Germinal center (tissue), 1 donor: ENCODE measurements around the gene SH3D19.
"Not testable (repeated sequence)": the region's sequence is repeated elsewhere in the genome, so short reads cannot be mapped to it uniquely, and the experiment has no call there.

Experiments used
- DNase-seq: peaks from one replicate; pipeline ENCODE4 v3.0.0; 2012; ENCODE audit warnings: mixed read lengths, low spot score

SH3D19 gene

GRCh38 chr4:151325111-151325948 is at the start of gene SH3D19:
Gene SH3D19, minus strand, starts transcription at chr4:151325605. Its CDS starts 253 bp downstream, at chr4:151325352.
- no peak for DNase-seq

- peak; percentile 77 for DNase-seq
Measured at GRCh38 chr4:151362404-151363164, 37.2 kb upstream of the SH3D19 start.

GRCh38 chr4:151361966-151362365 is 36.6 kb upstream of the SH3D19 start:
- no peak for DNase-seq

GRCh38 chr4:151361126-151361525 is 35.7 kb upstream of the SH3D19 start:
- DNase-seq, result no peak

GRCh38 chr4:151359576-151359975 is 34.2 kb upstream of the SH3D19 start:
- DNase-seq, result no peak

- DNase-seq, result no peak
Measured at GRCh38 chr4:151358266-151358665, 32.9 kb upstream of the SH3D19 start.

- DNase-seq, result no peak
Measured at GRCh38 chr4:151356510-151356909, 31.1 kb upstream of the SH3D19 start.

- no peak for DNase-seq
Measured at GRCh38 chr4:151355155-151355554, 29.8 kb upstream of the SH3D19 start.

GRCh38 chr4:151347490-151348235 is 22.3 kb upstream of the SH3D19 start:
- DNase-seq, result no peak

GRCh38 chr4:151344948-151345347 is 19.5 kb upstream of the SH3D19 start:
- no peak for DNase-seq

- no peak for DNase-seq
Measured at GRCh38 chr4:151340751-151341385, 15.5 kb upstream of the SH3D19 start.

GRCh38 chr4:151339467-151339866 is 14.1 kb upstream of the SH3D19 start:
- DNase-seq, result no peak

- no peak for DNase-seq
Measured at GRCh38 chr4:151331276-151332042, 6.1 kb upstream of the SH3D19 start.

GRCh38 chr4:151329217-151330007 is 4.0 kb upstream of the SH3D19 start:
- DNase-seq, result no peak

GRCh38 chr4:151325949-151326246 is 493 bp upstream of the SH3D19 start:
- DNase-seq, result no peak

GRCh38 chr4:151324752-151325110 is 674 bp downstream of the SH3D19 start:
- DNase-seq, result no peak

- no peak for DNase-seq
Measured at GRCh38 chr4:151324124-151324751, 1.2 kb downstream of the SH3D19 start.

- no peak for DNase-seq
Measured at GRCh38 chr4:151323667-151324066, 1.7 kb downstream of the SH3D19 start.

GRCh38 chr4:151322570-151322969 is 2.8 kb downstream of the SH3D19 start:
- no peak for DNase-seq

- DNase-seq, result not testable (repeated sequence)
Measured at GRCh38 chr4:151322161-151322560, 3.2 kb downstream of the SH3D19 start.
